Astrocyte (in vitro differentiated cells and primary cell): ENCODE measurements around the gene RAPGEF4. TPM values are rescaled to one million over a fixed set of nuclear protein-coding genes. Genes with fewer than 3 reads are reported as not detected.

ENCODE experiments used
- DNase-seq: peaks from one replicate; pipeline ENCODE4 v3.0.0-alpha.2; 2010; ENCODE audit warnings: low read depth
- FAIRE-seq: peaks from 2 replicates; lab custom pipeline; 2011; peaks lifted over from hg19 to GRCh38; lab: Jason Lieb, UNC
- H2AFZ ChIP-seq: 2 replicates; pipeline ENCODE4 v1.6.0; 2012; ENCODE audit warnings: low read depth, low read length, inconsistent platforms
- H3K27ac ChIP-seq: 2 replicates; pipeline ENCODE4 v1.5.1; 2011; ENCODE audit warnings: low read depth, low read length, inconsistent platforms
- H3K27me3 ChIP-seq: 2 replicates; pipeline ENCODE4 v1.6.0; 2011; ENCODE audit warnings: low read length, inconsistent platforms; ENCODE audit not compliant: insufficient read depth
- H3K36me3 ChIP-seq: 2 replicates; pipeline ENCODE4 v1.5.1; 2011; ENCODE audit warnings: low read length, inconsistent platforms; ENCODE audit not compliant: insufficient read depth
- H3K4me1 ChIP-seq: 2 replicates; pipeline ENCODE4 v1.5.1; 2011; ENCODE audit warnings: low read length, inconsistent platforms; ENCODE audit not compliant: insufficient read depth
- H3K4me2 ChIP-seq: 2 replicates; pipeline ENCODE4 v1.6.0; 2012; ENCODE audit warnings: low read length, inconsistent platforms
- H3K4me3 ChIP-seq: 2 replicates; pipeline ENCODE4 v1.5.1; 2011; ENCODE audit warnings: low read depth, mild to moderate bottlenecking, low read length, inconsistent platforms; ENCODE audit not compliant: insufficient read depth
- H3K79me2 ChIP-seq: 2 replicates; pipeline ENCODE4 v1.6.0; 2012; ENCODE audit warnings: mild to moderate bottlenecking, low read length, inconsistent platforms; ENCODE audit not compliant: insufficient read depth
- H3K9ac ChIP-seq: 2 replicates; pipeline ENCODE4 v1.6.0; 2012; ENCODE audit warnings: mild to moderate bottlenecking, low read length, inconsistent platforms
- H3K9me3 ChIP-seq: 2 replicates; pipeline ENCODE4 v1.5.1; 2012; ENCODE audit warnings: low read depth, mild to moderate bottlenecking, low read length, inconsistent platforms; ENCODE audit not compliant: insufficient read depth
- H4K20me1 ChIP-seq: 2 replicates; pipeline ENCODE4 v1.6.0; 2012; ENCODE audit warnings: low read length, inconsistent platforms; ENCODE audit not compliant: insufficient read depth
- H3K27ac Mint-ChIP-seq: one replicate; pipeline ENCODE4 v1.8.0; 2021; ENCODE audit warnings: mild to moderate bottlenecking, mixed read lengths; ENCODE audit not compliant: unreplicated experiment
- H3K27me3 Mint-ChIP-seq: one replicate; pipeline ENCODE4 v1.8.0; 2021; ENCODE audit warnings: low read depth, mixed read lengths; ENCODE audit not compliant: unreplicated experiment
- H3K36me3 Mint-ChIP-seq: one replicate; pipeline ENCODE4 v1.8.0; 2021; ENCODE audit warnings: low read depth, mixed read lengths; ENCODE audit not compliant: unreplicated experiment
- H3K4me1 Mint-ChIP-seq: one replicate; pipeline ENCODE4 v1.8.0; 2021; ENCODE audit warnings: low read depth, mixed read lengths; ENCODE audit not compliant: unreplicated experiment
- H3K4me3 Mint-ChIP-seq: one replicate; pipeline ENCODE4 v1.8.0; 2021; ENCODE audit warnings: mild to moderate bottlenecking, moderate library complexity, mixed read lengths; ENCODE audit not compliant: unreplicated experiment
- H3K9me3 Mint-ChIP-seq: one replicate; pipeline ENCODE4 v1.8.0; 2021; ENCODE audit warnings: mild to moderate bottlenecking, mixed read lengths; ENCODE audit not compliant: unreplicated experiment
- CTCF ChIP-seq: IDR thresholded peaks from 2 replicates; pipeline ENCODE4 v1.5.1; 2011; ENCODE audit warnings: low read depth, mild to moderate bottlenecking, inconsistent platforms, low read length, moderate library complexity; ENCODE audit not compliant: insufficient read depth
- EZH2 ChIP-seq: IDR thresholded peaks from 2 replicates; pipeline ENCODE4 v1.6.1; 2012; ENCODE audit warnings: mild to moderate bottlenecking, low read length, inconsistent platforms; ENCODE audit not compliant: insufficient read depth
- total RNA-seq: library from RNA; stranded (reverse); gene quantifications from 2 replicates; pipeline ENCODE4 v1.2.1, GENCODE V29; 2021

The RAPGEF4 gene
- total RNA-seq, 1 donor from 2014 or later = 1.1 TPM

- no peak overlapping the region for H3K27ac Mint-ChIP-seq
- no peaks in the 10 kb centered on the region for H3K79me2 ChIP-seq
- no peaks in the 10 kb centered on the region for H3K27me3 ChIP-seq
- TF ChIP-seq CTCF = no peak
- TF ChIP-seq EZH2 = no peak
- no peak overlapping the region for H2AFZ ChIP-seq
- no peak overlapping the region for H3K4me3 Mint-ChIP-seq
- no peak overlapping the region for H3K4me2 ChIP-seq
- H3K27me3 Mint-ChIP-seq = peaks cover 3% of the 10 kb centered on the region
- FAIRE-seq (no peak), DNase-seq (no peak)
- peaks cover 6% of the 10 kb centered on the region for H3K9me3 Mint-ChIP-seq
- peaks cover 3% of the 10 kb centered on the region for H3K36me3 Mint-ChIP-seq
- no peak overlapping the region for H3K4me3 ChIP-seq
- H3K4me1 ChIP-seq = no peaks in the 10 kb centered on the region
- no peak overlapping the region for H3K9ac ChIP-seq
- H4K20me1 ChIP-seq = no peaks in the 10 kb centered on the region
- H3K4me1 Mint-ChIP-seq = peaks cover 2% of the 10 kb centered on the region
- H3K36me3 ChIP-seq = no peaks in the 10 kb centered on the region
- no peaks in the 10 kb centered on the region for H3K9me3 ChIP-seq
- H3K27ac ChIP-seq = no peak overlapping the region
Measured at GRCh38 chr2:172723286-172723685, 12.4 kb upstream of the RAPGEF4 start.

GRCh38 chr2:172724724-172725123, 10.9 kb upstream of the RAPGEF4 start:
- Histone ChIP-seq H2AFZ (no peak overlapping the region), H3K36me3 (no peaks in the 10 kb centered on the region), H3K27ac (no peak overlapping the region), H4K20me1 (no peaks in the 10 kb centered on the region), H3K4me3 (no peak overlapping the region), H3K79me2 (no peaks in the 10 kb centered on the region), H3K4me2 (no peak overlapping the region), H3K27me3 (no peaks in the 10 kb centered on the region), H3K9ac (no peak overlapping the region), H3K4me1 (no peaks in the 10 kb centered on the region), H3K9me3 (no peaks in the 10 kb centered on the region)
- no peak for DNase-seq
- Mint-ChIP-seq H3K27ac (no peak overlapping the region), H3K9me3 (peaks cover 6% of the 10 kb centered on the region), H3K4me1 (peaks cover 2% of the 10 kb centered on the region), H3K27me3 (peaks cover 3% of the 10 kb centered on the region), H3K36me3 (peaks cover 3% of the 10 kb centered on the region), H3K4me3 (no peak overlapping the region)
- no peak for FAIRE-seq
- no peak for TF ChIP-seq CTCF
- no peak for TF ChIP-seq EZH2

GRCh38 chr2:172725284-172725683, 10.4 kb upstream of the RAPGEF4 start:
- Histone ChIP-seq H3K9ac (no peak overlapping the region), H3K4me3 (no peak overlapping the region), H4K20me1 (no peaks in the 10 kb centered on the region), H3K27me3 (no peaks in the 10 kb centered on the region), H3K36me3 (no peaks in the 10 kb centered on the region), H2AFZ (no peak overlapping the region), H3K4me2 (no peak overlapping the region), H3K9me3 (no peaks in the 10 kb centered on the region), H3K27ac (no peak overlapping the region), H3K4me1 (no peaks in the 10 kb centered on the region), H3K79me2 (no peaks in the 10 kb centered on the region)
- H3K27ac Mint-ChIP-seq = no peak overlapping the region
- H3K4me3 Mint-ChIP-seq = no peak overlapping the region
- peaks cover 3% of the 10 kb centered on the region for H3K36me3 Mint-ChIP-seq
- TF ChIP-seq EZH2 (no peak), CTCF (no peak)
- H3K27me3 Mint-ChIP-seq = peaks cover 3% of the 10 kb centered on the region
- H3K9me3 Mint-ChIP-seq = peaks cover 6% of the 10 kb centered on the region
- no peak for FAIRE-seq
- DNase-seq = no peak
- peaks cover 2% of the 10 kb centered on the region for H3K4me1 Mint-ChIP-seq
